ENCODE measurements around the gene TMEM242.

- no peak for TF ChIP-seq CTCF (IDR thresholded peaks at IDR 0.05)
- no peak for TF ChIP-seq POLR2A (IDR thresholded peaks at IDR 0.05)
- no peak for TF ChIP-seq EP300 (IDR thresholded peaks at IDR 0.05)
Measured at GRCh38 chr6:157287923-157288322, 35.4 kb downstream of the TMEM242 start.

Measured in ovary (tissue), 3 donors.